Upper lobe of left lung (tissue), 6 donors: ENCODE measurements around the gene CEP85L. TPM values are rescaled to one million over a fixed set of nuclear protein-coding genes. Genes with fewer than 3 reads are reported as not detected.
"Not testable (repeated sequence)": the region's sequence is repeated elsewhere in the genome, so short reads cannot be mapped to it uniquely, and the experiment has no call there.

Experiments used
- ATAC-seq, 2 donors: fragments of 200-7000 bp; cut with Tn5 transposase; one replicate each; pipeline ENCODE4 v1.9.1; 2022; ENCODE audit warnings: mild to moderate bottlenecking in 2 of 2, moderate library complexity in 2 of 2; ENCODE audit not compliant: low FRiP score in 2 of 2
- DNase-seq, 2 donors: peaks; one replicate each; pipeline ENCODE4 v3.0.0-alpha.2; 2019 to 2020
- H3K27ac ChIP-seq, 4 donors: fragments of 200-600 bp; sonication (generic); one replicate each; pipeline ENCODE4 v1.5.1; 2016 to 2019
- H3K27me3 ChIP-seq, 4 donors: fragments of 200-600 bp; sonication (generic); one replicate each; pipeline ENCODE4 v1.5.1; 2017 to 2019
- H3K36me3 ChIP-seq, 4 donors: fragments of 200-600 bp; sonication (generic); one replicate each; pipeline ENCODE4 v1.5.1; 2016 to 2019
- H3K4me1 ChIP-seq, 4 donors: fragments of 200-600 bp; sonication (generic); one replicate each; pipeline ENCODE4 v1.5.1; 2018 to 2019
- H3K4me3 ChIP-seq, 4 donors: fragments of 200-600 bp; sonication (generic); one replicate each; pipeline ENCODE4 v1.5.1; 2017 to 2019; ENCODE audit warnings: mild to moderate bottlenecking in 2 of 4, moderate library complexity in 1 of 4
- H3K9me3 ChIP-seq, 4 donors: fragments of 200-600 bp; sonication (generic); one replicate each; pipeline ENCODE4 v1.5.1; 2018 to 2019
- EP300 ChIP-seq, 4 donors: sonication (generic); formaldehyde crosslinking; IDR thresholded peaks; one replicate each; pipeline ENCODE4 v1.5.1; 2017; ENCODE audit warnings: antibody characterized with exemption in 4 of 4, control low read depth in 2 of 4
- POLR2A ChIP-seq, 4 donors: fragments of 450-650 bp; IDR thresholded peaks; one replicate each; pipeline ENCODE4 v1.5.1; 2016 to 2017; ENCODE audit warnings: antibody characterized with exemption in 4 of 4, mild to moderate bottlenecking in 2 of 4
- POLR2AphosphoS5 ChIP-seq, 2 donors: sonication (generic); formaldehyde crosslinking; IDR thresholded peaks; one replicate each; pipeline ENCODE4 v1.5.1; 2017; ENCODE audit warnings: antibody characterized with exemption in 2 of 2
- WGBS, 2 donors: methylation state at CpG; one replicate each; pipeline ENCODE4 v1.1.5; 2017 to 2018; 5-methylcytosine and 5-hydroxymethylcytosine counted together
- total RNA-seq, 6 donors: library from RNA; depleted of rRNA in 4 of 6; stranded (reverse); fragments of >200 nt in 4 of 6; gene quantifications; one replicate each; pipeline versions ENCODE4 v1.1.0 to v1.2.1, GENCODE V29; 2016 to 2021
- TF ChIP-seq, protein P1 (sequence below), 6 experiments: fragments of 450-650 bp in 4 of 6; fragments of 200-600 bp in 2 of 6; sonication (generic) in 2 of 6; IDR thresholded peaks; one replicate each; pipeline ENCODE4 v1.5.1; 2016 to 2019; ENCODE audit warnings: antibody characterized with exemption in 6 of 6
- donor health status: DM: no; HTN: no; CAD: no; lungs with moderate emphysema.
- donor health status: DM: no; HTN: yes; CAD: no; lungs with severe emphysema.

The CEP85L gene
- total RNA-seq, 6 donors from 2014 or later, result 7.5 to 22.0 (median 13.0) TPM

DNA sequence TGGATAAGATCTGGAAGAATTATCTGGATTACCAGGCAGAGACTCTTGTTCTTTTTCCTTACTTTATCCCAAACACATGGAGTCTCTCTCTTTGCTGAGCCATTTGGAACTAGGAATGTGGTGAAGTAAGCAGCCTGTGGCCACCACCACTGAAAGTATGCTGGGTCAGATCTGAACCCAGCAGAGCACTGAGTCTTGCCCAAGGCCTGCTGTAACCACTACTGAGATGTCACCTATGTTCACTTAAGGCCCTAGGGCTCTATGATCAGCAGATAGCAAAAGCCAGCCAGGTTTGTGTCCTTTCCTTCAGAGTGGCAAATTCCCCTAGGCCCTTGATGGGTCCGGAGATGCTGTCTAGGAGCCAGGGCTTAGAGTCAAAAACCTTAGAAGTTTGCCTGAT, 206.6 kb downstream of the CEP85L start:
- no peak for ATAC-seq
- 100% methylated on average over 1 of the region's 1 CpG for WGBS, 2 donors
- Histone ChIP-seq H3K36me3 (no peaks in the 10 kb centered on the region), H3K9me3 (peaks cover 2 to 25% (median 9%) of the 10 kb centered on the region in 4 donors), H3K27ac (no peak overlapping the region), H3K4me1 (no peaks in the 10 kb centered on the region), H3K4me3 (no peak overlapping the region), H3K27me3 (no peaks in the 10 kb centered on the region)
- no peak for TF ChIP-seq POLR2A (IDR thresholded peaks at IDR 0.05)
- TF ChIP-seq POLR2AphosphoS5 (IDR thresholded peaks at IDR 0.05), result no peak
- TF ChIP-seq, protein P1, sequence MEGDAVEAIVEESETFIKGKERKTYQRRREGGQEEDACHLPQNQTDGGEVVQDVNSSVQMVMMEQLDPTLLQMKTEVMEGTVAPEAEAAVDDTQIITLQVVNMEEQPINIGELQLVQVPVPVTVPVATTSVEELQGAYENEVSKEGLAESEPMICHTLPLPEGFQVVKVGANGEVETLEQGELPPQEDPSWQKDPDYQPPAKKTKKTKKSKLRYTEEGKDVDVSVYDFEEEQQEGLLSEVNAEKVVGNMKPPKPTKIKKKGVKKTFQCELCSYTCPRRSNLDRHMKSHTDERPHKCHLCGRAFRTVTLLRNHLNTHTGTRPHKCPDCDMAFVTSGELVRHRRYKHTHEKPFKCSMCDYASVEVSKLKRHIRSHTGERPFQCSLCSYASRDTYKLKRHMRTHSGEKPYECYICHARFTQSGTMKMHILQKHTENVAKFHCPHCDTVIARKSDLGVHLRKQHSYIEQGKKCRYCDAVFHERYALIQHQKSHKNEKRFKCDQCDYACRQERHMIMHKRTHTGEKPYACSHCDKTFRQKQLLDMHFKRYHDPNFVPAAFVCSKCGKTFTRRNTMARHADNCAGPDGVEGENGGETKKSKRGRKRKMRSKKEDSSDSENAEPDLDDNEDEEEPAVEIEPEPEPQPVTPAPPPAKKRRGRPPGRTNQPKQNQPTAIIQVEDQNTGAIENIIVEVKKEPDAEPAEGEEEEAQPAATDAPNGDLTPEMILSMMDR (IDR thresholded peaks at IDR 0.05), result no peak
- no peak for TF ChIP-seq EP300 (IDR thresholded peaks at IDR 0.05)
- DNase-seq, result no peak

DNA sequence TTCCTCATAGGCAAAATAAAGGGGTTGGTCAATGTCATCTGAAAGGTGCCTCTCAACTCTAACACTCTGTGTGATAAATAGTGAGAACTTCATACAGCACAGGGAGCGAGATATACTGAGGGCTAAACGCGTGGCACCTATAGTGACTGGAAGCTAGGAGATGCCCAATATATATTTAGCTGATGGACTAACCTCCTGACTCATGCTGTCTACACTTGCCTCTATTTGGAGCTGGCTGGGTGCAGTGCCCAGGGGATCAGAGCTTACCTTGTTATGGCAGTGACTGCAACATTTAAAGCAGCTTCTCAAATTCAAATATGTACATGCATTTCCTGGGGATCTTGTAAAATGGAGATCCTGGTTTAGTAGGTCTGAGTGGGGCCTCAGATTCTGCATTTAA, 214.9 kb downstream of the CEP85L start:
- Histone ChIP-seq H3K4me1 (no peaks in the 10 kb centered on the region), H3K27ac (no peak overlapping the region)
- WGBS, 2 donors, result 62 to 85% methylated on average over 2 to 3 of the region's 3 CpGs

DNA sequence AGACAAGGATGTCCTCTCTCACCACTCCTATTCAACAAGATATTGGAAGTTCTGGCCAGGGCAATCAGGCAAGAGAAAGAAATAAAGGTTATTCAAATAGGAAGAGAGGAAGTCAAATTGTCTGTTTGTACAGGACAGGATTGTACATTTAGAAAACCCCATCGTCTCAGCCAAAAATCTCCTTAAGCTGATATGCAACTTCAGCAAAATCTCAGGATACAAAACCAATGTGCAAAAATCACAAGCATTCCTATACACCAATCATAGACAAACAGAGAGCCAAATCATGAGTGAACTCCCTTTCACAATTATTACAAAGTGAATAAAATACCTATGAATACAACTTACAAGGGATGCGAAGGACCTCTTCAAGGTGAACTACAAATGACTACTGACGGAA, 217.2 kb downstream of the CEP85L start:
- ATAC-seq, H3K27me3 ChIP-seq, DNase-seq, H3K4me3 ChIP-seq, H3K36me3 ChIP-seq, H3K9me3 ChIP-seq, H3K27ac ChIP-seq, H3K4me1 ChIP-seq: not testable (repeated sequence)
- WGBS, 2 donors, result 92 to 95% methylated on average over 3 of the region's 3 CpGs

More for the DNA sequence above, 214.9 kb downstream of the CEP85L start:
- DNase-seq (no peak), ATAC-seq (no peak)
- Histone ChIP-seq H3K4me3 (no peak overlapping the region), H3K27me3 (no peaks in the 10 kb centered on the region), H3K36me3 (no peaks in the 10 kb centered on the region), H3K9me3 (peaks cover 0 to 15% (median 1%) of the 10 kb centered on the region in 4 donors)
- TF ChIP-seq EP300 (IDR thresholded peaks at IDR 0.05) (no peak), POLR2A (IDR thresholded peaks at IDR 0.05) (no peak)
- TF ChIP-seq, protein P1 (IDR thresholded peaks at IDR 0.05), result no peak

DNA sequence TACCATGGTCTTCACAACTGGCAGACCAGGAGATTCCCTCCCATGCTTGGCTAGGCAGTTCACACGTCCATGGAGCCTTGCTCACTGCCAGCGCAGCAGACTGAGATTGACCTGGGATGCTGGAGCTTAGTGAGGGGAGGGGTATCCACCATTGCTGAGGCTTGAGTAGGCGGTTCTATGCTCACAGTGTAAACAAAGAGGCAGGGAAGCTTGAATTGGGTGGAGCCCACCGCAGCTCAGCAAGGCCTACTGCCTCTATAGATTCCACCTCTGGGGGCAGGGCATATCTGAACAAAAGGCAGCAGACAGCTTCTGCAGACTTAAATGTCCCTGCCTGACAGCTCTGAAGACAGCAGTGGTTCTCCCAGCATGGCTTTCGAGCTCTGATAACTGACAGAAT, 230.1 kb downstream of the CEP85L start:
- not testable (repeated sequence) for DNase-seq, H3K27ac ChIP-seq, H3K4me3 ChIP-seq, H3K9me3 ChIP-seq, H3K4me1 ChIP-seq, H3K36me3 ChIP-seq, H3K27me3 ChIP-seq, ATAC-seq
- WGBS, 2 donors, result 58 to 81% methylated on average over 3 to 4 of the region's 5 CpGs

DNA sequence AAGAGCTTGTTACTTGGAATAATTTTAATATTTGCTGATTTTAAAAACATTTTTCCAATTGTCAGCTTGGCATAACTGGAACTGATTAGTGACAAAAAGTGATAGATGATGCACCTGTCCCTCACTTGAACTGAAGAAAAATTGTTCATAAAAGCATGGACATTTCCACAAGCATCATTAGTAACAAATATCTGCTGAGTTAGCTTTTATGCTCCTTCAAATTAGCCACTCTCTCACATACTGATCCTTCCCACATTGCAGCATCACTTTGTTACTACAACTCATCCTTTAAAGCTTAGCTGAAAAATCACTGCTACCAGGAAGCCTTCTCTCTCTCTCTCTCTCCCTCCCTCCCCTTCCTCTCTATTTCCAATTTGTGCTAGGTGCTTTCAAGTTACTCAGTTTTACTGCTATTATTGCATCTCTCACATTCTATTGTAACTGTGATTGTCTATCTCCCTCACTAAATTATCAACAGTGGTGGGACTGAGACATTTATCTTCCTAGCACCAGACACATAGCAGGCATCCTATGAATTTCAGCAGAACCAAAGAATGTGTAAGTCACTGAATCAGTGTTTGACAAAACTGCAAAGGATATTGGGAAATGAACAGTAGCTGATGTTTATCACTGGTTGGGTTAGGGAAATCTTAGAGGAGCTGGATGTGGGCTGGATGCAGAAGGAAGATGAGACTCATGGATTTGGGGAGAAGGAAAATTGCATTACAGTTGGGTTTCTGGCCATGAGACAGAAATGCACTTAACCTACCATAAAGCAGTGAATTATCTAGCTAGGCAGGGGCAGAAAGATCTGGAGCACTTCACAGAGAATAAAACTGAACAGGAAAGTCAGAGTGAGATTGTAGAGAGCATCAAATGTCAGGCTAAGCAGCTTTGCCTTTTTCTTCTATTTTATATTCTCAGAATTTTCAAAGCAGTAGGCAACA, 231.7 kb downstream of the CEP85L start:
- H3K4me3 ChIP-seq, result no peak overlapping the region
- no peaks in the 10 kb centered on the region for H3K9me3 ChIP-seq
- H3K4me1 ChIP-seq, result no peaks in the 10 kb centered on the region
- no peaks in the 10 kb centered on the region for H3K27me3 ChIP-seq
- TF ChIP-seq POLR2A (IDR thresholded peaks at IDR 0.05), result no peak
- H3K36me3 ChIP-seq, result no peaks in the 10 kb centered on the region
- no peak overlapping the region for H3K27ac ChIP-seq
- ATAC-seq (no peak), DNase-seq (no peak)

Other genes starting within 250 kb of the CEP85L start
- 1 to 10 TPM in 5 of 6 donors, not detected in 1; 1.9 to 9.9 (median 3.8) TPM for gene PLN, start 103.3 kb downstream of the CEP85L start, total RNA-seq
- gene ASF1A, start 242.6 kb upstream of the CEP85L start, total RNA-seq, result 10 to 100 TPM; 12.8 to 22.3 (median 19.1) TPM